SKM-1 (cell line): ENCODE measurements around the gene GIMAP2.

ENCODE experiments used
- DNase-seq: peaks from one replicate; lab custom pipeline; 2025; ENCODE audit not compliant: unreplicated experiment; lab: John Stamatoyannopoulos, UW

Gene GIMAP2

DNA sequence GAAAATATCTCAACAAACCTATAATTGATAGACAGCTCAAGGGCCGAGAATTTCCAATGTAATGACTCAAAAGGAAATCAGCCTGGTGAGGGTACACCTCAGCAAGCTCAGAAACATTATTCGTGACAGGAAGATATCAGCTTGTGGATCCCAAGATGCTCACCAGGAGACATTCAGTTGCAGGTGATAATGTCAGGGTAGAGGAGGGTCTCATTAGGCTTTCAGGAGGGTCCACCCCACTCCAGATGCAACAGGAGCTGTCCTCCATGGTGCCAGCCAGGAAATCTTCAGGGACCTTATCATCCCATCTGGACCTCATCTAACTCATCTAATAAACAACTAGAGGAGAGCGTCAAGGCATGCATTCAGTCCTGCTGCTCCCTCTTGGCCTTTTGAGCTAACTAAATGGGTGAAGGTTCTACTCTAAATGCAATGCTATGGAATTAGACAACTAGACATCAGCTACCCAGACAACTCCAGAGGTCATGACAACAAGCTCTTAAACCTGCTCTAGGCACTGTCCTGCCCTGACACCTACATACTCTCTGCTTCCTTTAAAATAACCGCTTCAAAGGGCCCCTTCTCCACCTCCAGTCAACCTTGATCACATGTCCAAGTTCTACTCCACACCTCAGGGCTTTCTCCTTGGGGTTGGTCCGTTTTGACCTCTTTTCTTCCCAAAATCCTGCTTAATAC is 47.4 kb downstream of the GIMAP2 start:
- no peak for DNase-seq

GRCh38 chr7:150733482-150734095 is 48.1 kb downstream of the GIMAP2 start:
- no peak for DNase-seq

DNA sequence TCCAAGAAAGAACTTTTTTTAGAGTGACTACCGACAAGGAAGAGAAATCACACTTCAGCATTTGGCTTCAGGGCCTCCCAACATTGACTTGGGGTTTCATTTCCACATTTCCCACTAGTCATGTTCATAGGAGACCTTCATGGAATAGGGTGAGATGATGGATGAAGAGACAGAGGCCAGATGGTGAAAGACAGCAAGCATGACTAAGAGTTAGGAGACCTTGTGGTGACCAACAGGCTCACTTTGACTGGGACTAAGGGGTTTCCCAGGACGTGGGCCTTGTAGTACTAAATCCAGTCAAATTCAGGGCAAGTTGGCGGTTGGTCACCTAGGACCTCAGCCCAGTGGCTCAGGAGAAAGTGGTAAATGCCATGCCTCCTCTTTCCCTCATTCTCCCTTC is 48.7 kb downstream of the GIMAP2 start:
- DNase-seq = no peak

- DNase-seq = no peak
Measured at GRCh38 chr7:150735596-150736358, 50.3 kb downstream of the GIMAP2 start.

GRCh38 chr7:150736864-150737263 is 51.4 kb downstream of the GIMAP2 start:
- no peak for DNase-seq

DNA sequence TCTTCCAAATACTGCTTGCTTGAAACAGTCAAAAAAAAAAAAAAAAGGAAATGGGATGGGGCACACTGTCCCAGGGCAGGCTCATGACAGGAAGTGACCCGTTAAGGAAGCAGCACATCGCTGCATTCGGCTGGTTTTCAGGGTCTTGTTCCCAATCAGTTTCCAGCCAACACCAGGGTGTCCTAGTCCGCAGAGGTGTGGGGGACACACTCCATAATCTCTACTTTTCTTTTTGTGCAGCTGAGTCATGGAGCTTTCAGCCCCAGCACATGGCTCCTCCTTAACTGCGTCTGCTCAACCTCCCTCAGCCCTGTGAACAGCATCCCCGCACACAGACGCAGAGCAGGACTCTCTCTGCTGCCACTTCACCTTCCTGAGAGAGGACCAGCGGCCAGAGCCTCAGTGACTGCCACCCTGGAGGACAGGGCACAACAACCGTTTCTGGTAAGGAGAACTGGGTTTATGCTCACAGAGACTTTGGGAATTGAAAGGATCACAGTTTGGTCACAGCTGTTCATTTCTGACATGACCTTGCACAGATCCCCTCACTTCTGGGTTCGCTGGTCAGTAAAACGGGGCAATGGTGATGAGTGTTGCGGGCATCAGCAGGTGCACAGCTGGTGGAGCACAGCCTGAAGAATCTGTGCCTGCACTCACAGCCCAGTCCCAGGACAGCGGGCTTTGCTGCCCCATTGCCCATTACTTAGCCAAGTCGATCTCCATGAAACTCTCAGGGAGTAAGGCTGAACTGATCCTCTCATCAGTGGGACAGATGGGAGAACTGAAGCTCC is 52.0 kb downstream of the GIMAP2 start, which contains the start of gene GIMAP5:
TSS of gene GIMAP5 (plus strand) at position 154 of the 791 bp plus-strand sequence. CDS start 3,467 bp downstream, outside the sequence.
- DNase-seq = no peak

DNA sequence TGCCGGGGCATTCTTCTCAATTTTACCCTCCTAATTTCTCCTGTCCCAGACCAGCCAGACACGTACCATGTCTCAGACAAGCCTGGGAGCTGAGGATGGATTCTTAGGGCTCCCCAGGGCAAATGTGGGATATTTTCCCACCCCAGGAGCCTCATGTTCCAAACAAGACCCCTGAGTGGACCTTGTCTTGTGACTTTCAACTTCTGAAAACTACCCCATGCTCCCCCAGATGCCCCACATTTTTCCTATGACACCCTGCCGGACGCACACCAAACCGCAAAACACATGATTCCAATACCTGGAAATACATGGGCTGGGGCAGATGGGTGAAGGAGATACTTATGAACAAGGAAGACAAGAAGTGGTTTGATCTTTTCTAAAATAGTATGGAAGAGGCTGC is 52.6 kb downstream of the GIMAP2 start:
- DNase-seq = no peak

- DNase-seq = no peak
Measured at GRCh38 chr7:150738591-150739001, 53.1 kb downstream of the GIMAP2 start.

GRCh38 chr7:150739033-150739432 is 53.5 kb downstream of the GIMAP2 start:
- DNase-seq = no peak

- DNase-seq = no peak
Measured at GRCh38 chr7:150740053-150740452, 54.5 kb downstream of the GIMAP2 start.

GRCh38 chr7:150742286-150742968 is 56.9 kb downstream of the GIMAP2 start:
- no peak for DNase-seq
